Dedifferentiated amniotic fluid mesenchymal stem cell (primary cell): Measurements from ENCODE around the gene HOXD10.

Experiments
- DNase-seq: peaks from one replicate; pipeline ENCODE4 v3.0.0-alpha.2; 2016; ENCODE audit errors: extremely low spot score

Gene HOXD10

DNA sequence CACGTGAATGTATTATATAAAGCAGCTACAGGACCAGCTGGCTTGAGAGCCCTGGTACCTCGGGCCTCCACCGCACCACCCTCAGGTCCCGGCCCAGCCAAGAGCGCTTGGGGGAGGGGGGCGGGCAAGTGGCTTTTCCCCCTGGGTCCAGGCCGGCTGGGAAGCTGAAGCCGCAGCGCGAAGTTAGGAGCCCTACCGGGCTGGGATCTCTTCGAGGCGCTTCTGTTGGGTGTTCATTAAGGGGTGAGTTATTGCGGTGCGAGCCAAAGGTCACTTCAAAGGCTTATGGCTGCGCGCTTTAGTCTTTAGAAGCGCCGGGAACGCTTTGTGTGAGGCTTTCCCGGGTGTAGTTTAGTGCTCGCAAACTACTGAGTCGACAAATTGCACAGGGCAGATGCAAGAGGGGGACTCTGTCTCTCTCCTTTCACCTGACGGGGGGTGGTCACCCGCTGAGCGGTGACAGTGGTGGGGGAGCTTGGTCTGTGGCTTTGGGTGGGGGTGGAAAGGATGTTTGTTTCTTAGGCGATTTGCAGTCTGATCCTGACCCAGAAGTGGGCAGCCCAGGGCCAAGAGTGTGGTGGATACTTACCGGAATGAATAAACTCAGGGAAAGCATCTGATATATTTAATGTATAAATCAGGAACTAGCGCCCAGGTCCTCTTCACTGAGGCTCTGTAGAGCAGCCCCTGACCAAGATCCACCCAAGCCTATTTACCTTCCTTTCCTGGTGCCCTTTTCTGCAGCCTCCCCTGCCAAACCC, 46.5 kb downstream of the HOXD10 start:
- no peak for DNase-seq

DNA sequence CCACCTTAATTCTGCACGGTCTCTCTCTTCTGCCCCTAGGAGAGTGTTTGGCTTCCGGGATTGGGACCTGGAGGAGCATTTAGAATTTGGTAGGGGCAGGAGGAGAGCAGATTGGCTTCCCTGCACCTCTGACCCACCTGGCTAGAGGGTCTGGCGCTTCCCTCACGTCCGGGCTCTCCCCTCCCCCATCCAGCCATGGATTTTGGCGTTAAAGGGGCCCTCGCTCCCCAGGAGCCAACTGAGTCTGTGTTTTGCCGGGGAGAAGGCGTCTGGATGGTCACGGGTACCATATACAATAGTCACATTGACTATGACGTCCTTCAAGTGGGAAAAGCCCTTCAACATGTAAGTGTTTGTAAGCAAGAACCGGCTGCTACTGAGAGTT, 47.1 kb downstream of the HOXD10 start:
- DNase-seq, result no peak

DNA sequence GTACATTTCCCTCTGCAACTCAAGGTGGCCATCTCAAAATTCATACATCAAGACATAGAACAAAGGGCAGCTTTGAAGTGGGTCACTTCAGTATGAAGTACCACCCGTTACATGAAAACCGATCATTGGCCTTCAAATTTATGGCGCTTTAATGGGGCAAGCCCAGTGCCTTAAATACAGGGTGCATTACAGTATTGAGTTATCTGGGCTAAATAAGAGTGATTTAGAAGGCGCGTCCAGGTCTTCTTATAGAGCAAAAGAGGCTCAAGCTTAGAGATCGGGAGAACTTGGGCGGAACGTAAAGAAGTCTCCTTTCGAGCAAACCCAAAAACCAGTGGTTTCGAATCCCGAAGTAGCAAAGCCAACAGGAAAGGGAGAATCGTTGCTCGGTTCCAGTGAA, 47.6 kb downstream of the HOXD10 start:
- DNase-seq, result no peak

DNA sequence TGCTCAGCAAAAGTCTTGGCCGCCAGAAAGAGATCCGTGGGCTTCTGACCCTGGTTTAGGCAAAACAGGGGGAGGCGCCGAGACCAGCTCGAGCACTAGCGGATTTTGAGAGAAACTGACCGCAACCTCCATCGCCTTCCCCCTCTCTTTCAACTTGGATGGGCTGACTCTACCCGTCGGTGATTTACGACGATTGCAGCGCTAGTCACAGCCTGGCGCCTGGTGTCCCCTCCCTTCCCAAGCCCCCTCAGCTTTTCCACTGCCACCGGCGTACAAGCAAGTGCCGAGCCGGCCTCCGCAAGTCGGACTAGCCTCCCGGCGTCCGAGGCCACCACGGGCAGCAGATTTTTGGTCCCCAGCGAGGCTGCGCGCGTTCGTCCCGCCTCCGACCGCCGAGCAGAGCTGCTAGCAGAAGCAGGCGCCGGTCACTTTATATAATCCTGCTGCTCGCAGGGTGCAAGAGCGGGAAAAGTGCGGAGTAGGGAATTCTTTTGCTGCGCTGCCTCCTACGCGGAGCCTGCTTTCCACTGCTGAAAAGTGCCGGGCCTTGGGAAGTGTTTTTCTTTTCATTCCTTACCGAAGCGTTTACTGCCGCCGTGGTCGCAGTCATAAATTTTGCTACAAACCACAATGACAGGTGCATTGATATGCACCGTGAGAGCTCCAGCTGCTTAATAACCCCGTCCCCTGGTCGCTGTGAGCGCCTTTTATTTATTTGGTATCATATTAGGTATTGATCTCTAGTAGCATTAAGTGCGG, 48.2 kb downstream of the HOXD10 start:
- DNase-seq, result no peak

DNA sequence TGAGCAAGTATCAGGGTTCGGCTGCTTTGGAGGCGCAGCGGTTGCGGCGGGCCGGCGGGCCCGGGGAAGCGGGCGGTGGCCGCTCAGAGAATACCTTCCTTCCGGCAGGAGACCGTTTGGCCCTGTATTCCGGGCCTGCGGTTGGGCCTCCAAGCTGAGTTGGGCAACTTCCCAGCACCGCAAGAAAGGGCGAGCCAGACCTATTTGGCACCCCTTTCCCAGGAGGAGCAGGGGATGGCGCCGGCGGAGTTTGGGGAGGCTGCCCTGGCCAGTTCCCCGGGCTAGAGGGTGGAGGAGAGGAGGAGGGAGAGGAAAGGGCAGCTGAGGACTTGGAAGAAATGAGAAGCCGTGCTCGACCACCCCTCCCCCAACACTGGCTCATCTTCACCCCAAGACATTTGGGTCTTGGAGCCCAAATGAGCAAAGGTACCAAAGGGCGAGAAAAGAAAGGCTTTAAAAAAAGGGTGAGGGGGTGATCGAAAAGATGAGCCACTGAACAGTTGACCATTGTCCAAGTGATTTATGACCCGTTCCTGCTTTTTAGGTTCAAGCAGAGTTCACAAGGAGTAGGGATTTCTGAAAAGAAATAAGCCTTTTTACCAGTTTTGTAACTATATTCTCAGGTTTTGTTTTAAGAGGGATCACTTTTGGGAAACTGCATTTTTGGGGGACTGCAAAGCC, 48.9 kb downstream of the HOXD10 start:
- DNase-seq, result no peak

DNA sequence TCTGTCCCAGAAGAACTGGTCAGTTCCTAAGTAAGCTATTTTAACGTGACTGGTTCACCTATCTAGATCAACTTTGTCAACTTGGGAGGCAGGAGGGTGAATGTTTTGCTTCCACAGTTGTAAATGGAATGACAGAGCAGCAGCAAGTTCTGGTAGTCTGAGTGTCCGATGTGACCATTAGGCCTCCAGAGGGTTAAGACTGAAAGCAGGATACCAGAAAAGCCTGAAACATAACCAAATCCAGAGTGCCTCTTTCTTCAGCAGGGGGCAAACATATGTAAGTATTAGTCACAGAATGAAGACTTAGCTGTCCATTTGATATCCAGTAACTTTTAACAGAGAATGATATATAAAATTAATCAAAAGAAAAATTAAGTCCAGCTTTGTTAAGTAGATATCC, 49.7 kb downstream of the HOXD10 start:
- DNase-seq, result no peak

DNA sequence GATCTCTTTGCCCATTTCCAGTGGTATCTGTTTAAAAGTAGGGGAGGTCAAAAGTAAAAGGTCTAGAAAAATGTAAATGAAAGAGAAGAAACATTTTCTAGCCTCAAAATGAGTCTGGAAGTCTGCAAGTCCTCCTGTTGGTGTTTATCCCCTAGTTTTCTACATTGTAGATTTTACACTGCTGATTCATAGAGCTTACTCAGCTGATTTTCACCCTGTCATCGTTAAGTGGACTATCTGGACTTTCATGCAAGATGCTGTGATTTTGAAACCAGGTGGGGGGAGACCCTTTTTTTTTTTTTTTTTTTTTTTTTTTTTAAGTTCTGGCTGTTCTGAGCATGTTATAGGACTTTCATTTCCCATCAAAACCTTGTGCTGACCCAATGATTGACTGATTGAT, 50.8 kb downstream of the HOXD10 start:
- no peak for DNase-seq

DNA sequence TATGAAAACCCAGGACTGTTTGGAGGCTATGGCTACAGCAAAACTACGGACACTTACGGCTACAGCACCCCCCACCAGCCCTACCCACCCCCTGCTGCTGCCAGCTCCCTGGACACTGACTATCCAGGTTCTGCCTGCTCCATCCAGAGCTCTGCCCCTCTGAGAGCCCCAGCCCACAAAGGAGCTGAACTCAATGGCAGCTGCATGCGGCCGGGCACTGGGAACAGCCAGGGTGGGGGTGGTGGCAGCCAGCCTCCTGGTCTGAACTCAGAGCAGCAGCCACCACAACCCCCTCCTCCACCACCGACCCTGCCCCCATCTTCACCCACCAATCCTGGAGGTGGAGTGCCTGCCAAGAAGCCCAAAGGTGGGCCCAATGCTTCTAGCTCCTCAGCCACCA, 52.6 kb downstream of the HOXD10 start:
- DNase-seq, result no peak
